Camera-type eye (tissue), 1 donor: ENCODE data around the gene HOGA1. TPM values are rescaled to one million over a fixed set of nuclear protein-coding genes. Genes with fewer than 3 reads are reported as not detected.

ENCODE experiments used
- total RNA-seq: library from RNA; depleted of rRNA; stranded (reverse); fragments of >200 nt; gene quantifications from one replicate; pipeline ENCODE4 v1.2.3, GENCODE V29; 2014

HOGA1 gene
- total RNA-seq = 1.6 TPM

DNA sequence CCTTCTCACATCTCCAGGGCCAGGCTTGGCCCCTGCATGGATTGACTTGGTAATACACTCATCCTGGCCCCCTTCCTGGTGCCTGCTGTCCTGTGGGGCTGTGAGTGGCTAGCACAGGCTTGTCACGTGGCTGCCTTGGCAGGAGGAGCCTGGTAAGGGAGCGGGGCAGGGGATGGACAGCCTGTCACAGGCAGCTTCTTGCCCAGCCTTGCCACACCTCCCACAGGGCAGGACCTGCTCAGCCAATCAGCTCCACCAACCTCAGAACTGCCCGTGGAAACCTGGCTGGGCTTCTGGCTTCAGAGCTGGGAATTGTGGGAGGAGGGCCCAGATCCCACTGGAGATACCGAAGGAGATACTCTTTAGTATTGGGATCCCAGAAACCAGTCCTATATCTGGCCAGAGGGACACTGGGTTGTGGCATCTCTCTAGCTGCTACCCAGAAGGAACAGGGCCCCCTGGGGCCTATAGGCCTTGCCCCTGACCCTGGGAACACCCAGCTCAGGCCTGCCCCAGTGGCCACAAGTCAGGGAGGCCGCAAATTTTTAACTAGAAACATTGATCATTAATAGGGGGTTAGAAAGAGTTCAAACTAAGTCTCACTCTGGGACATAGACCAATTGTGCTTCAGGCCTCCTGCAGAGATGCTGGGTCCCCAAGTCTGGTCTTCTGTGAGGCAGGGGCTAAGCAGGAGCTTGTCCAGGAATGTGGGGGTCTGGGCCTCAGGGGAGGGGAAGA is at the start of gene HOGA1:
TSS of gene HOGA1 (plus strand) at position 330 of the 738 bp plus-strand sequence. CDS start at position 645, 315 bp downstream.

DNA sequence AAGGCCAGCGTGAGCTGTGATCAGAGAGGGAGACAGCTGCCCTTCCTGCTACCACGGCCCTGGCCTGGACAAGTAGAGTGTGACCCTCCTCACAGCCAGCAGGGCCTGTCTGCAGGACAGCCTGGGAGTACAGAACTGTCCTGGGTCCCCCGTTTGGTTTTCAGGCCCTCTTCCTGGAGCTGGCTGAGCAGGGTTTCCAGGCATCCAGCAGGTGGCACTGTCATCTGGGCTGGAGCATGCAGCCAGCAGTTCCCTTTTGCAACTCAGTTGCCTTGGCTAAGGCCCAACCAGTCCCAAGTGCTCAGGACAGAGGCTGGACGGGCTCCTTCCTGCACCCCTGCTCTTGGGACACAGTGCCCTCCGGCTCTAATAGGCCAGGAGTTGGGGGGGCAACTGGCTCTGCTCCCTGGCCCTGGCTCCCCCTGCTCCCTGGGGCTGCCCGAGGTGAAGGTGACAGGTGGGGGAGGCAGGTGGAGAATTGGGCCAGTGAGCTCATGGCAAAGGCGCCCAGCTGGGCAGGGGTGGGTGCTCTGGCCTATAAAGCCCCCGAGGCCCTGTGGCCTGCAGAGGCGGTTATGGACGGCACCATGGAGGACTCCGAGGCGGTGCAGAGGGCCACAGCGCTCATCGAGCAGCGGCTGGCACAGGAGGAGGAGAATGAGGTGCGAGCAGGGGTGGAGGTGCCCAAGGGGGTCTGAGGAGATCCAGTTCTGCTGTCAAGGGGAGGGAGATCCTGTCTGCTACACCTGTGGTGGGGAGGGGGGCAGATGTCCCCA is 11.8 kb upstream of the HOGA1 start, which contains the start of gene ANKRD2:
TSS of gene ANKRD2 (plus strand) at position 566 of the 776 bp plus-strand sequence. CDS start at position 576, 10 bp downstream.

DNA sequence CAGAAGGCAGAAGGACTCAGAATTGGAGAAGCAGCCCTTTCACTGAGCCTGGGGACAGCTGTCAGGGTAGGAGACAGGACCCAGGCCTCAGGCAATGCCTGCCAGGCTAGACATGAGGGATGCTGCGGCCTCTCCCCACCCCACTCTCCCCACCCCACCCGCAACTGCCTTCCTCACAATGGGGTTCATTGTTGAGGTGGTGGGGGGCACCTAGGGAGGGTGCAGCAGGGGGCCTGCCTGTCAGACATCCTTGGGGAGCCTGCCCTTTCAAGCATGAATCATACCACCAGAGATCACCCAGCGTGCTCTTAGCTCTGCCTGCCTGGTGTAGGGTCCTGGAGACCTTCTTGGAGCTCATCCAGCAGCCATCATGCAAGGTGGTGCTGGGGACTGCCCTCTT is 5.3 kb downstream of the HOGA1 start, which contains the start of gene C10orf62:
TSS of gene C10orf62 (plus strand) at position 243 of the 400 bp plus-strand sequence. CDS start 177 bp downstream, outside the sequence.

DNA sequence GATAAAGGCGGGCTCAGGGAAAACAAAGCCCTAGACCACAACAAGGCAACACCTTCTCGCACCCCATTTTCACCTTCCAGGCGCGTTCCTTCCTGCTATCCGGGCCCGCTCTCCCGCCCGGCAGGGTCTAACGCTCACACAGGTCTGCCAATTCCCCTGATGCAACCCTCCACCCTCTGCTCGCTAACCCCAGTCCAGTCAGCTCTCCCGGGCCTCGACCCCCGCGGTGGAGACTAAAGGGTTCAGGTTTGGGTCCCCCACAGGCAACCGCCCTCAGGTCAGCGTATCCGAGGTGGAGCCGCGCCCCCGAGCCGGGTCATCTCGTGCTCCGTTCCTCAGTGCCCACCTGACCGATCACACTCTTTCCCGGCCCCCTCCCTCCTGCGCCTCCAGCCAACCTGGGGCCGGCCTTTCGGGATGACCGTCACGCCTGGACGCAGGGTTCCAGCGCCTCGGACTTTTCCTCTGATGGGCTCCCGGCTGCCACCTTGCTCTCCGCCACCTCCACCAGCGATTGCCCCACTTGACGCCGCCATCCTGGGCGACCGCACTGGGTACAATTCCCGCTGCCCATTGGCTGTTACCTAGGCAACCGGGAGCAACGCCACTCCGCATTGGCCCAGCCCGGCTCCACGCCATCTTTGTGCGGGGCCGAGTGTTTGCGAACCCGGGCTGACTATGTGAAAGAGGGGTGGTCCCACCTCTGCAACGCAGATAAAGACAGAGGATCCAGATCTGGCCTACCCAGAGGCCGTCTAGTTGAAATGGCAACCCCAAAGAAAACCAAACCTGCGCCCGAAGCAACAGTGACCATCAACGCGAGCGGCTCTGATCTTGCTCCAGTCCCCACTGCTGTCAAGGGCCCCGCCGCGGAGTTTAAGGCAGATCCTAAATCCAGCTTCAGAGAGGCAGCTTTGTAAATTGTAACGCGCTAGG is 49.0 kb downstream of the HOGA1 start, which contains the start of gene MORN4:
TSS of gene MORN4 (minus strand) at position 552 of the 936 bp plus-strand sequence. CDS start 13,847 bp downstream, outside the sequence.

DNA sequence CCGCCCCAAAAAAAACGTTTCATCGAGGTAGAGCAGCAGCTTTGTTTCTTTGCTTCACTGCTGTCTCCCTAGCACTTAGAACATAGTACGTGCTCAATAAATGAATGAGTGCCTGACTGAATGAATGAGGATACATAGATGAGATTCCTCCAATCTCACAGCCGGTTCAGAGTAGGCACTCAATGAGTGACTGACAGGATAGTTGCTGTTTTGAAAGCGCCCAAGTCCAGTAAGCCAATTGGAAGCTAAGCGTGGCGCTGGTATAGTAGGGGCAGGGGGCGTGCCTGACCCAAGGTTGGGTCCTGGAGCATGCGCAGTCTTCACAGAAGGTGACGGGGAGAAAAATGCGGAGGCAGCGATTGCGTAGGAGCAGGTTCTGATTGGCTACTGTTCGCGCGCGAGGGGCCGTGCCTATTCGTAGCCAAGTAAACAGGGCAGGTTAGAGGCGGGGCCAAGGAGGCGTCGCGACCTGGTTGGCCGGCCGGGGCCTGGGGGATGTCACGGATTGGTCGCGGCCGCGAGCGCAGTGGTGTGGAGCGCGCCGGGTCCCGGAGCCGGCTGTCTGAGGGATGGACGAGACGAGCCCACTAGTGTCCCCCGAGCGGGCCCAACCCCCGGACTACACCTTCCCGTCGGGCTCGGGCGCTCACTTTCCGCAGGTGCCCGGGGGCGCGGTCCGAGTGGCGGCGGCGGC is 56.1 kb downstream of the HOGA1 start, which contains the start of gene PI4K2A:
TSS of gene PI4K2A (plus strand) at position 498 of the 694 bp plus-strand sequence. CDS start at position 570, 72 bp downstream.

Other genes with a start within 250 kb of the HOGA1 start
- gene FRAT2, start 249.7 kb upstream of the HOGA1 start, total RNA-seq = 18.3 TPM
- gene RRP12, start 183.0 kb upstream of the HOGA1 start, total RNA-seq = 19.8 TPM
- 201 TPM for gene PGAM1, start 158.2 kb upstream of the HOGA1 start, total RNA-seq
- 20.1 TPM for gene EXOSC1, start 138.4 kb upstream of the HOGA1 start, total RNA-seq
- 25.5 TPM for gene ZDHHC16, start 138.2 kb upstream of the HOGA1 start, total RNA-seq
- 92.5 TPM for gene MMS19, start 86.0 kb upstream of the HOGA1 start, total RNA-seq
- 5.5 TPM for gene UBTD1, start 85.5 kb upstream of the HOGA1 start, total RNA-seq
- 0.55 TPM for gene ANKRD2, start 11.6 kb upstream of the HOGA1 start, total RNA-seq
- not detected for gene C10orf62, start 5.3 kb downstream of the HOGA1 start, total RNA-seq
- 15.7 TPM for gene MORN4, start 49.1 kb downstream of the HOGA1 start, total RNA-seq
- gene PI4K2A, start 56.3 kb downstream of the HOGA1 start, total RNA-seq = 20.6 TPM
- gene AVPI1, start 102.9 kb downstream of the HOGA1 start, total RNA-seq = 14.2 TPM
- 21.4 TPM for gene MARVELD1, start 129.3 kb downstream of the HOGA1 start, total RNA-seq
- 30.5 TPM for gene ZFYVE27, start 152.7 kb downstream of the HOGA1 start, total RNA-seq
- 68.7 TPM for gene SFRP5, start 187.6 kb downstream of the HOGA1 start, total RNA-seq